ENCODE measurements around the gene BCS1L. TPM values are rescaled to one million over a fixed set of nuclear protein-coding genes. Genes with fewer than 3 reads are reported as not detected.
A peak's percentile ranks its signal among the peaks of the same experiment; 100 is the strongest.

The BCS1L gene
- total RNA-seq, 1 donor from 2014 or later: 38.5 TPM

DNA sequence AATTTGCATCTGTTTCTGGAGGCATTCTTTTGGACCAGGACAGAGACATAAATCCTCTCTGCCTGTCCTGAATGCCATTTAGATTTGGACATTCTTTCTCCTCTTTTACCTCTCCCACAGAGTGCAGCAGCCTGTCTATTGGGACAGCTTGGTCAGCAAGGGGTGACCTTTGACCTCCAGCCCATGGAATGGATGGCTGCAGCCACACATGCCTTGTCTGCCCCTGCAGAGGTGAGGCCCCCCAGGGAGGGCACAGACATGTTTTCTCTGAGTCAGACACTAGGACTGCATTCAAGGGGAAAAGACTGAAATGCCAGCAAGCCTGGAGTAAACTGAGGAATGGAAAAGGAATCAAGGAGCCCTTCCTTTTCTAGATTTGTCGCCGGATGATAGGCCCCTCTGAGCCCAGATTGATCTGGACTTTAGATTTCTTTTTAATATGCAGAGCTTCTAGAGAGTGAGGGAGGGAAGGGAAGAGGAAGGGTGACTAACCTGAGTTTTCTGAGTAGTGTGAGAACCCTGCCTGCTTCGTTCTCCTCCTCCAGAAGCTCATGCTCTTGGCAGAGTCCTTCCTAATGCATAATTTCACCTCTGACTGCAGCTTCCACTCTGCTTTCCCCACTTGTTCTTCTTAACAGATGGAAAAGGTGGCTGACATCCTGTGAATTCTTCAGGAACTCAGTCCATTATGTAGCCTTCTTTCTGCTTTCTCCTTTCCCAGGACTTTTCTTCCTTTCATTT is 35.1 kb downstream of the BCS1L start:
- H3K4me1 ChIP-seq: no peaks in the 10 kb centered on the region
- DNase-seq (no peak), ATAC-seq (no peak)
- no peak overlapping the region for H3K4me3 ChIP-seq
- no peak overlapping the region for H3K27ac ChIP-seq
- H3K27me3 ChIP-seq: no peaks in the 10 kb centered on the region
- peaks cover 58% of the 10 kb centered on the region for H3K36me3 ChIP-seq
- intact Hi-C loops (cut with DNase I): no loop called here
- no peaks in the 10 kb centered on the region for H3K9me3 ChIP-seq
- TF ChIP-seq, protein P1, sequence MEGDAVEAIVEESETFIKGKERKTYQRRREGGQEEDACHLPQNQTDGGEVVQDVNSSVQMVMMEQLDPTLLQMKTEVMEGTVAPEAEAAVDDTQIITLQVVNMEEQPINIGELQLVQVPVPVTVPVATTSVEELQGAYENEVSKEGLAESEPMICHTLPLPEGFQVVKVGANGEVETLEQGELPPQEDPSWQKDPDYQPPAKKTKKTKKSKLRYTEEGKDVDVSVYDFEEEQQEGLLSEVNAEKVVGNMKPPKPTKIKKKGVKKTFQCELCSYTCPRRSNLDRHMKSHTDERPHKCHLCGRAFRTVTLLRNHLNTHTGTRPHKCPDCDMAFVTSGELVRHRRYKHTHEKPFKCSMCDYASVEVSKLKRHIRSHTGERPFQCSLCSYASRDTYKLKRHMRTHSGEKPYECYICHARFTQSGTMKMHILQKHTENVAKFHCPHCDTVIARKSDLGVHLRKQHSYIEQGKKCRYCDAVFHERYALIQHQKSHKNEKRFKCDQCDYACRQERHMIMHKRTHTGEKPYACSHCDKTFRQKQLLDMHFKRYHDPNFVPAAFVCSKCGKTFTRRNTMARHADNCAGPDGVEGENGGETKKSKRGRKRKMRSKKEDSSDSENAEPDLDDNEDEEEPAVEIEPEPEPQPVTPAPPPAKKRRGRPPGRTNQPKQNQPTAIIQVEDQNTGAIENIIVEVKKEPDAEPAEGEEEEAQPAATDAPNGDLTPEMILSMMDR (IDR thresholded peaks at IDR 0.05): no peak

GRCh38 chr2:218698885-218699284 is 39.4 kb downstream of the BCS1L start:
- no peaks in the 10 kb centered on the region for H3K4me1 ChIP-seq
- intact Hi-C loops (cut with DNase I): no loop called here
- DNase-seq: no peak
- TF ChIP-seq, protein P1 (IDR thresholded peaks at IDR 0.05): no peak
- ATAC-seq: peak; percentile 19
- no peak overlapping the region for H3K27ac ChIP-seq
- no peaks in the 10 kb centered on the region for H3K27me3 ChIP-seq
- no peaks in the 10 kb centered on the region for H3K9me3 ChIP-seq
- no peak overlapping the region for H3K4me3 ChIP-seq
- H3K36me3 ChIP-seq: peaks cover 27% of the 10 kb centered on the region

DNA sequence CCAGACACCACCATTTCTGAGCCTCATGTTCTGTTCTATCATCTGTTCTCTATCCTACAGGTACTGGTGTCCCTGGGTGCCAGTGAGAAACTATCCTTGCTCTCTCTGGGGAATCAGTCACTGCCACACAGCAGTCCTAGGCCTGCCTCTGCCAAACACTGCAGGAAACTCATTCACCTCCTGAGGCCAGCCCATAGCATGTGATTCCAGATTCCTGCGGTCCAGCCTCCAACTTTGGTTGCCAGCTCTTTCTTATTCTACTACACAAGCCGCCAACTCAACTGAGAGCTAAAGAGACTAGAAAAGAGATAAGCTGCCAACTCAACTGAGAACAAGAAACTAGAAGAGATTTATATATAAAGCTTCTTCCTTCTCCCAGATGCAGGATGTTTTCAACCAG is 42.3 kb downstream of the BCS1L start:
- H3K9me3 ChIP-seq: no peaks in the 10 kb centered on the region
- intact Hi-C loops (cut with DNase I): no loop called here
- H3K27ac ChIP-seq: no peak overlapping the region
- DNase-seq (no peak), ATAC-seq (no peak)
- H3K27me3 ChIP-seq: no peaks in the 10 kb centered on the region
- H3K4me1 ChIP-seq: no peaks in the 10 kb centered on the region
- TF ChIP-seq, protein P1 (IDR thresholded peaks at IDR 0.05): no peak
- H3K4me3 ChIP-seq: no peak overlapping the region
- peaks cover 19% of the 10 kb centered on the region for H3K36me3 ChIP-seq

GRCh38 chr2:218703341-218703740 is 43.9 kb downstream of the BCS1L start:
- DNase-seq (no peak), ATAC-seq (peak; percentile 66)
- TF ChIP-seq, protein P1 (IDR thresholded peaks at IDR 0.05): no peak
- Histone ChIP-seq H3K27me3 (no peaks in the 10 kb centered on the region), H3K27ac (no peak overlapping the region), H3K4me3 (no peak overlapping the region), H3K36me3 (peaks cover 13% of the 10 kb centered on the region), H3K9me3 (no peaks in the 10 kb centered on the region), H3K4me1 (no peaks in the 10 kb centered on the region)
- intact Hi-C loops (cut with DNase I): no loop called here

DNA sequence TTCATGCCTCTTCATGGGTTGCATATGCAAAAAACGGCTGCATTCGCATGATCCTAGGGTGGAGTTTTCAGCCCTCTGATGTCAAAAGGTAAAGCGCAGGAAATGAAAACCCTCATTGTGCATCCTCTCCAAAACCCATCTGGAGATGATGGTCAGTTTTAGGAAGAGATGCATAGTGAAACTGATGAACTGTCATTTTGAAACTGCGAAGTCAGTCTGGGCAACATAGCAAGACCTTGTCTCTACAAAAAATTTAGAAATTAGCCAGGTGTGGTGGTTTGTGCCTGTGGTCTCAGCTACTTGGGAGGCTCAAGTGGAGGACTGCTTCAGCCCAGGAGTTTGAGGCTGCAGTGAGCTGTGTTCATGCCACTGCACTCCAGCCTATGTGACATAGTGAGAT is 48.6 kb downstream of the BCS1L start:
- ATAC-seq: no peak
- intact Hi-C loops (cut with DNase I): no loop called here
- TF ChIP-seq, protein P1 (IDR thresholded peaks at IDR 0.05): no peak

More for the DNA sequence above, 48.6 kb downstream of the BCS1L start:
- Histone ChIP-seq H3K4me1 (peaks cover 8% of the 10 kb centered on the region), H3K36me3 (no peaks in the 10 kb centered on the region), H3K4me3 (no peak overlapping the region), H3K27me3 (no peaks in the 10 kb centered on the region), H3K9me3 (no peaks in the 10 kb centered on the region), H3K27ac (no peak overlapping the region)
- DNase-seq: no peak
